ENCODE data around the gene GBX2. TPM values are rescaled to one million over a fixed set of nuclear protein-coding genes. Genes with fewer than 3 reads are reported as not detected.
A peak's percentile ranks its signal among the peaks of the same experiment; 100 is the strongest.

The GBX2 gene
- not detected for polyA plus RNA-seq

DNA sequence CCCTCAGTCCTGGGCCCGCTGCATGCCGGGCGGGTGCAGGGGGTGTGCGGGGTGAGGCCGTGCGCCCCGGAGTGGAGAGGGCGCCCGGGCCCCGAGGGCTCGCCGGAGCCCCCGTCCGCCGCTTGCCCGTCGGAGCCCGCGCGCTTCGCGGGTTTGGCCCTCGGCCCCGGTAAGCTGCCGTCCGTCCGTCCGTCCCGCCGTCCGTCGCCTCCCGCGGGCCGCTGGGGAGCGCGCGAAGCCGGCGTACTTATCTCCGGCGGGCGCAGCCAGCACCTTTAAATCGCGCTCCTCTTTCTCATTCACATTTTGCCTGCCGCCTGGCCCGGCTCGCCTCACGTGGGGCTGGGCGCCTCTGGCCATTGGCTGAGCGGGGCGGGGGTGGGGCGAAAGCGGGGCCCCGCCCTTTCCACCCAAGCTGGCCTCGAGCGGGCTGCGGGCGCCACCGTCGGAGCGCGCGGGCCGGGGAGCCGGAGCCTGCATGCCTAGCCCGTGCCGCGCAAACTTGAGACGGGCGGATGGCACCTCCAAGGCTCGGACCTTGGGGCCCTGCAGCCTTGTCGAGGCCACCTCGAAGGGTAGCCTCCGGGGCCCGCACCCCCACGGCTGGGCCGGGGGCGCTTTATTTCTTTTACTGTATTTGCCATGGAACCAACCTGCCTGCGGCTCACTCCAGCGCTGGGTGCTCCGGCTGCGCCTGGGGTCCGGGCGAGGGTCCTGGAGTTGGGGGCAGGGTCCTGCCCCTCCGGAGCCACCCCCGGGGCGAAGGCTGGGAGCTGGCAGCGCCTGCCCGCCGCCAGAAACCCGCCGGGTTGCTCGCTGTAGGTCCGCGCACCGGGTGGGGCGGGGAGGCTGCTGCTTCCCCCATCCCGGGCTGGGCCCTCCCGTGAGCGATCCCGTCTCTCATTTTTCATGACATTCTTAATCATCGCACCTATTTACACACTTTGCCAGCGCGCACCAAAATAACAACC lies at the start of gene GBX2:
Gene GBX2, minus strand, starts transcription at position 277 of the 971 bp plus-strand sequence. CDS start 415 bp downstream, outside the sequence.
- Histone ChIP-seq H3K27ac (ENCODE audit: low read depth in 2 of 2, low read length in 1 of 2) (no peak within 1 kb of the TSS), H3K36me3 (ENCODE audit: control insufficient read depth in 2 of 2, insufficient read depth in 2 of 2, low read length in 1 of 2) (no peaks in the 10 kb centered on the region), H3K4me3 (ENCODE audit: low read depth in 1 of 2, low read length in 2 of 2) (peak within 1 kb of the TSS; percentile 25 to 47), H3K4me1 (ENCODE audit: control insufficient read depth in 2 of 2, insufficient read depth in 2 of 2, low read length in 1 of 2) (peaks cover 30 to 40% of the 10 kb centered on the region in 2 donors), H3K27me3 (ENCODE audit: control insufficient read depth in 1 of 2, insufficient read depth in 2 of 2, low read length in 2 of 2) (peaks cover 23 to 76% of the 10 kb centered on the region in 2 donors), H3K9me3 (ENCODE audit: control insufficient read depth in 2 of 2, insufficient read depth in 1 of 2, low read depth in 1 of 2, low read length in 1 of 2) (peaks cover 5 to 13% of the 10 kb centered on the region in 2 donors)
- 6% methylated on average over 92 to 105 of the region's 105 CpGs for WGBS, 2 donors

DNA sequence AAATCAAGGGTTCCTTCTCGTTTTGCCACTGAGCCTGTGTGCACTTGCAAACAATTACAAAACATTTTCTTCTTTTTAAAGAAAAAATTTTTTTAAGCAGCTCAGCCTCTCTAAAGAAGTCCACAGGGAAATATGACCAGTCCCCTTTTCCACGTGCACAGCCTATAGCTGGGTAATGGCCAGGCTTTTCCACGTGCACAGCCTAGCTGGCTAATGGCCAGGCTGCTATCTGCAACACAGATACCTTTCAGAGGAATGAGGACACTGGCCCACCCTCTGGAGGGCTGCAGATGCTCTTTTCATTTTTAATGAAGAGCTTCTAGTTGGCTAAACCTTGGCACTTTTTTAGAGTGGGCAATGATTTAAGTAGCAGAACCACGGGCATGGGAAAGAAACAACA lies 49.7 kb upstream of the GBX2 start:
- no peaks in the 10 kb centered on the region for H3K27me3 ChIP-seq (ENCODE audit: control insufficient read depth in 1 of 2, insufficient read depth in 2 of 2, low read length in 2 of 2)
- WGBS, 2 donors: 34 to 39% methylated on average over 4 of the region's 4 CpGs

DNA sequence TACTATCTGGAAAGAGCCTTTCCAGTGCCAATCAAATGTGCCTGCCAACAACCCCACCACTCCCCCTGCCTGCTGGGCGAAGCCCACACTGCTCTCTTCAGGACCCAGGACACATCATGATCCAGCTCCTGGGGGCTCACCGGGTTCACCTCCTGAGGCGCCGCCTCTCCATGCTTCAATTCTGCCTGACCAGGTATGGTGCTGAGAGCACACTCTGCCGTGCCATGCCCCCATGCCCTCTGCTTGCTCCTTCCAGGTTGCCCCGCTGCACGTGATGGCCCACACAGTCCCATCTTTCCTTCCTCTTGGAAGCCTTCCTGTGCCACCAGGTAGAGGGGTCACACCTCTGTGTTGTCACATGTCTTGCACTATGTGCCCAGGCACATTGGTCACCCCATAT lies 48.5 kb upstream of the GBX2 start:
- Histone ChIP-seq H3K27ac (ENCODE audit: low read depth in 2 of 2, low read length in 1 of 2) (no peak overlapping the region), H3K4me1 (ENCODE audit: control insufficient read depth in 2 of 2, insufficient read depth in 2 of 2, low read length in 1 of 2) (no peaks in the 10 kb centered on the region), H3K9me3 (ENCODE audit: control insufficient read depth in 2 of 2, insufficient read depth in 1 of 2, low read depth in 1 of 2, low read length in 1 of 2) (peaks cover 0 to 5% of the 10 kb centered on the region in 2 donors), H3K27me3 (ENCODE audit: control insufficient read depth in 1 of 2, insufficient read depth in 2 of 2, low read length in 2 of 2) (no peaks in the 10 kb centered on the region), H3K4me3 (ENCODE audit: low read depth in 1 of 2, low read length in 2 of 2) (no peak overlapping the region), H3K36me3 (ENCODE audit: control insufficient read depth in 2 of 2, insufficient read depth in 2 of 2, low read length in 1 of 2) (no peaks in the 10 kb centered on the region)
- WGBS, 2 donors: 89 to 93% methylated on average over 7 of the region's 7 CpGs

More for the DNA sequence above, 49.7 kb upstream of the GBX2 start:
- Histone ChIP-seq H3K4me1 (ENCODE audit: control insufficient read depth in 2 of 2, insufficient read depth in 2 of 2, low read length in 1 of 2) (no peaks in the 10 kb centered on the region), H3K4me3 (ENCODE audit: low read depth in 1 of 2, low read length in 2 of 2) (no peak overlapping the region), H3K27ac (ENCODE audit: low read depth in 2 of 2, low read length in 1 of 2) (no peak overlapping the region), H3K36me3 (ENCODE audit: control insufficient read depth in 2 of 2, insufficient read depth in 2 of 2, low read length in 1 of 2) (no peaks in the 10 kb centered on the region), H3K9me3 (ENCODE audit: control insufficient read depth in 2 of 2, insufficient read depth in 1 of 2, low read depth in 1 of 2, low read length in 1 of 2) (peaks cover 0 to 7% of the 10 kb centered on the region in 2 donors)

DNA sequence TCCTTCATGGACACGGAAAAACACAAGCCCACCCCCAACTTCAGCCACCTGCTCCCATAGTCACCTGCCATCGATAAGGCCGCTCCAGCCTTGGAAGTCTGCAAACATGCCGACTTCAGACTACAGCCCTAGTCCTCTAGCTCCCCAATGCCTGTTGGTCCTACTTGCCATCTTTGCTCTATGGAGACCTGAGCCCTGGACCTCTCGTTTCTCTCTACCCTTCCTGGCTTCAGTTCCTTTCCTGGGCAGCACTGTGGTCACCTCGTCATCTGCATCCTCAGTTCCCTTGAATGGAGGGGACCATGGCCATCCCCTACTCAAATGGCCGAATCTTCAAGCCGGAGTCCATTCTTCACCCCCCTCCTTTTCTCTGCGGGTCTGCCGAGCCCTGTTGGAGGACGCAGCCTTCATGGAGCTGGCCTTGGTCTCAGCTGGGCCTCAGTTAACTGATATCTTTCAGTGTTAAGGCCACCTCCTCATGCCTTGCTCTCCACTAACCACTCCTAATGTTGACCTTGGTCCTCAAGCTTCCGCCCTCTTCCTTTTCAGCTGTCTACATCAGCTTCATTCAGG lies 47.7 kb upstream of the GBX2 start:
- no peaks in the 10 kb centered on the region for H3K4me1 ChIP-seq (ENCODE audit: control insufficient read depth in 2 of 2, insufficient read depth in 2 of 2, low read length in 1 of 2)
- H3K36me3 ChIP-seq (ENCODE audit: control insufficient read depth in 2 of 2, insufficient read depth in 2 of 2, low read length in 1 of 2): no peaks in the 10 kb centered on the region
- no peak overlapping the region for H3K4me3 ChIP-seq (ENCODE audit: low read depth in 1 of 2, low read length in 2 of 2)
- H3K9me3 ChIP-seq (ENCODE audit: control insufficient read depth in 2 of 2, insufficient read depth in 1 of 2, low read depth in 1 of 2, low read length in 1 of 2): peaks cover 0 to 5% of the 10 kb centered on the region in 2 donors
- H3K27me3 ChIP-seq (ENCODE audit: control insufficient read depth in 1 of 2, insufficient read depth in 2 of 2, low read length in 2 of 2): no peaks in the 10 kb centered on the region
- no peak overlapping the region for H3K27ac ChIP-seq (ENCODE audit: low read depth in 2 of 2, low read length in 1 of 2)
- WGBS, 2 donors: 88 to 91% methylated on average over 12 of the region's 12 CpGs

DNA sequence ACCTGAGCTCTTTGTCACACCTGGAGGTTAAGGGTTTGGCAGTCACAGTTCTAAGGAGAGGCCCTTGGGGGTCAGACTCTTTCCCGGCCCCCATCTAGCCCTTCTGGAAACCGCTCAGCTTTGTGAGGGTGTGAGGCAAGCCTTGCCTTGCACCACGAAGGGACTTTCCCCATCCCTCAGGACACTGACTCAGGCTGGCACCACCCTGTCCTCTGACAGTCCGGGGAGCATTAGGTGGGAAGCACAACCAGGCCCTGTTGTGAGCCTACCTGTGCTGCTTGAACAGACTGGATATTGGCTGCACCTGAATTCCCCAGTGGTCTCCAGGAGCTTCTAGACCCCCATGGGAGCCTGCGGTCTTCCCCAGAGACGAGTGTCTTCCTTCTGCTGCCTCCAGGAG lies 47.0 kb upstream of the GBX2 start:
- no peak overlapping the region for H3K27ac ChIP-seq (ENCODE audit: low read depth in 2 of 2, low read length in 1 of 2)
- H3K4me3 ChIP-seq (ENCODE audit: low read depth in 1 of 2, low read length in 2 of 2): no peak overlapping the region
- WGBS, 2 donors: 59 to 62% methylated on average over 6 of the region's 6 CpGs
- H3K36me3 ChIP-seq (ENCODE audit: control insufficient read depth in 2 of 2, insufficient read depth in 2 of 2, low read length in 1 of 2): no peaks in the 10 kb centered on the region
- H3K27me3 ChIP-seq (ENCODE audit: control insufficient read depth in 1 of 2, insufficient read depth in 2 of 2, low read length in 2 of 2): no peaks in the 10 kb centered on the region
- peaks cover 0 to 5% of the 10 kb centered on the region in 2 donors for H3K9me3 ChIP-seq (ENCODE audit: control insufficient read depth in 2 of 2, insufficient read depth in 1 of 2, low read depth in 1 of 2, low read length in 1 of 2)
- no peaks in the 10 kb centered on the region for H3K4me1 ChIP-seq (ENCODE audit: control insufficient read depth in 2 of 2, insufficient read depth in 2 of 2, low read length in 1 of 2)

DNA sequence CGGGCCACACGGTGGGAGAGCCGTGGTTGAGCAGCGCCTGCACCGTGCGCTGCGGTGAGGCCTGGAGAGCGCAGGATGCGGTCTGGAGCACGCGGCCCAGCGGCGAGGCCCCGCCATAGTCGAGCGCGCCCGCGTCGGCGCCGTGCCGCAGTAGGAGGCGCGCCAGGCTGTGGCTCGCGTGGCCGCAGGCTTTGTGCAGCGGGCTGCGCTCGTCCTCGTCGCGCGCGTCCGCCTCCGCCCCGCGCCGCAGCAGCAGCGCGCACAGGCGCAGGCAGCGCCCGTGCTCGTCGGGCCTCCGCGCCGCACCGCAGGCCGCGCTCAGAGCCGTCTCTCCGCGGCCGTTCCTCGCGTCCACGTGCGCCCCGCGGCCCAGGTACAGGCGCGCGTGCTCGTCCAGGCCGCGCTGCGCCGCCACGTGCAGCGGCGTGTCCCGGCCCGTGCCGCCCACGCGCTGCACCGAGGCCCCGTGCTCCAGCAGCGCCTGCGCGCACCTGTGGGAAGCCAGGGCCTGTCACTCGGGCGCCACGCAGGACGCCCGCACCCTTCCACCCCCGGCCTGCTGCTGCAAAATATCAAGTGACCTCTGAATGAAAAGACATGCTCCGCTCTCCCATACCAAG lies 46.3 kb upstream of the GBX2 start:
- no peaks in the 10 kb centered on the region for H3K27me3 ChIP-seq (ENCODE audit: control insufficient read depth in 1 of 2, insufficient read depth in 2 of 2, low read length in 2 of 2)
- no peak overlapping the region for H3K4me3 ChIP-seq (ENCODE audit: low read depth in 1 of 2, low read length in 2 of 2)
- H3K27ac ChIP-seq (ENCODE audit: low read depth in 2 of 2, low read length in 1 of 2): no peak overlapping the region
- no peaks in the 10 kb centered on the region for H3K4me1 ChIP-seq (ENCODE audit: control insufficient read depth in 2 of 2, insufficient read depth in 2 of 2, low read length in 1 of 2)
- peaks cover 0 to 5% of the 10 kb centered on the region in 2 donors for H3K9me3 ChIP-seq (ENCODE audit: control insufficient read depth in 2 of 2, insufficient read depth in 1 of 2, low read depth in 1 of 2, low read length in 1 of 2)
- no peaks in the 10 kb centered on the region for H3K36me3 ChIP-seq (ENCODE audit: control insufficient read depth in 2 of 2, insufficient read depth in 2 of 2, low read length in 1 of 2)
- 42 to 45% methylated on average over 69 to 92 of the region's 92 CpGs for WGBS, 2 donors

DNA sequence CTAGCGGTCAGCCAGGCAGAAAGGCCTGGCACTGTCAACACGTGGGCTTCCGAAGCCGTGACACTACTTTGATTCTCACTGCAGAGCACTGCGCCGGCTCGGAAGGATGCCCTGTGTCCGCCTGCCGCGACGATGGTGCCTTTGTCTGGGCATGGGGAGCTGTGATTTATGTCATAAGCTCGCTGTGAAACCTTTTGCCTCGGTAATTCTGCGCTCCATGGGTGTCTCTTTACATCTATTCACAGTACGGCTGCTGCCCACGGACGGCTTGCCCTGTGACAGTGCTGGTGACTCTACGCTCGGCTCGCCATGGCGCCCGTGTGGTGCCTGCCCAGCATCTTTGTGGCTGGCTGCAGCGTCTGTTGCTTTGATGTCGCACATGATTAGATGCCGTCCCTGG lies 43.1 kb upstream of the GBX2 start:
- Histone ChIP-seq H3K27me3 (ENCODE audit: control insufficient read depth in 1 of 2, insufficient read depth in 2 of 2, low read length in 2 of 2) (no peaks in the 10 kb centered on the region), H3K4me1 (ENCODE audit: control insufficient read depth in 2 of 2, insufficient read depth in 2 of 2, low read length in 1 of 2) (no peaks in the 10 kb centered on the region), H3K4me3 (ENCODE audit: low read depth in 1 of 2, low read length in 2 of 2) (no peak overlapping the region), H3K27ac (ENCODE audit: low read depth in 2 of 2, low read length in 1 of 2) (no peak overlapping the region), H3K36me3 (ENCODE audit: control insufficient read depth in 2 of 2, insufficient read depth in 2 of 2, low read length in 1 of 2) (no peaks in the 10 kb centered on the region), H3K9me3 (ENCODE audit: control insufficient read depth in 2 of 2, insufficient read depth in 1 of 2, low read depth in 1 of 2, low read length in 1 of 2) (peaks cover 0 to 9% of the 10 kb centered on the region in 2 donors)
- 89 to 90% methylated on average over 25 of the region's 25 CpGs for WGBS, 2 donors

DNA sequence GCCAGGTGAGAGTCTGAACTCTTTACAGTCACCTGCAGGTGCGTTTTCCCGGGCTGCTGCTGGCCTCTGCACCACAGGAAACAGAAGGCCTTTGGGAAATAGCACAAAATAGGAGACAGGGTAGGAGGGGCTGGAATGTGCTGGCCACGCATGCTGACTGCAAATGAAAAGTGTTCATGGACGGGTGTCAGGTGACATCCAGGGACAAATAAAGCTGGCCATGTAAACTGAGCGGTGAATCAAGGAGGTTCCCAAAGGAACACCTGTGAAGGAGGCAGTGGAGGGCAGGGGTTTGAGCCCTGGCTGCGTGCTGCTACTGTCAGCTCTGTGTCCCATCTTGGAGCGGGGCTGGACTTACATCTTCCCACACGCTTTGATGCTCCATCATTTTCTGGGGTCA lies 42.4 kb upstream of the GBX2 start:
- WGBS, 2 donors: 61 to 72% methylated on average over 8 of the region's 8 CpGs
- peaks cover 0 to 9% of the 10 kb centered on the region in 2 donors for H3K9me3 ChIP-seq (ENCODE audit: control insufficient read depth in 2 of 2, insufficient read depth in 1 of 2, low read depth in 1 of 2, low read length in 1 of 2)
- no peaks in the 10 kb centered on the region for H3K27me3 ChIP-seq (ENCODE audit: control insufficient read depth in 1 of 2, insufficient read depth in 2 of 2, low read length in 2 of 2)
- no peaks in the 10 kb centered on the region for H3K36me3 ChIP-seq (ENCODE audit: control insufficient read depth in 2 of 2, insufficient read depth in 2 of 2, low read length in 1 of 2)
- no peak overlapping the region for H3K27ac ChIP-seq (ENCODE audit: low read depth in 2 of 2, low read length in 1 of 2)
- H3K4me1 ChIP-seq (ENCODE audit: control insufficient read depth in 2 of 2, insufficient read depth in 2 of 2, low read length in 1 of 2): no peaks in the 10 kb centered on the region
- no peak overlapping the region for H3K4me3 ChIP-seq (ENCODE audit: low read depth in 1 of 2, low read length in 2 of 2)

DNA sequence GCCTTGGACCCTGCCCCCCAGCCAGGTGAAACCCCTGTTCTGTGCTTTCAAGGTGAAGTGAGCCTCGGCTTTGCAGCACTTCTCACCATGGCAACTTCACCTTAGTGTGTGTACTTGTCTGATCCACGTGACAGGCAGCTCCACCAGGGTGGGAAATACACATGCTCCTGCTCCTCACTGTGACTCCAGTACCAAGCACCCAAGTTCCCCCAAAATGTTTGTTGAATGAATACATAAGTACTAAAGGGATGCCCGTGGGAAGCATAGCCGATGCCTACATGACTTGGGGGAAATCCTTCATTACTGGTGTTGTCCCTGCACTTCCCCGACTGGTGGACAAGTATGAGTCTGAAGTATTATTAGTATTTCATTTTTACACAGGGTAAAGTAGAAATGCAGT lies 41.8 kb upstream of the GBX2 start:
- no peak overlapping the region for H3K27ac ChIP-seq (ENCODE audit: low read depth in 2 of 2, low read length in 1 of 2)
- H3K4me3 ChIP-seq (ENCODE audit: low read depth in 1 of 2, low read length in 2 of 2): no peak overlapping the region
- peaks cover 0 to 12% of the 10 kb centered on the region in 2 donors for H3K9me3 ChIP-seq (ENCODE audit: control insufficient read depth in 2 of 2, insufficient read depth in 1 of 2, low read depth in 1 of 2, low read length in 1 of 2)
- H3K4me1 ChIP-seq (ENCODE audit: control insufficient read depth in 2 of 2, insufficient read depth in 2 of 2, low read length in 1 of 2): no peaks in the 10 kb centered on the region
- no peaks in the 10 kb centered on the region for H3K36me3 ChIP-seq (ENCODE audit: control insufficient read depth in 2 of 2, insufficient read depth in 2 of 2, low read length in 1 of 2)
- no peaks in the 10 kb centered on the region for H3K27me3 ChIP-seq (ENCODE audit: control insufficient read depth in 1 of 2, insufficient read depth in 2 of 2, low read length in 2 of 2)
- WGBS, 2 donors: 72 to 75% methylated on average over 5 of the region's 5 CpGs
